H1 (cell line): ENCODE measurements around the gene PFKP. TPM values are rescaled to one million over a fixed set of nuclear protein-coding genes. Genes with fewer than 3 reads are reported as not detected.

ENCODE experiments used
- CTCF ChIA-PET: fragments of 300-600 bp; sonication (Branson Sonifier 250); formaldehyde crosslinking; loops from one replicate; lab custom pipeline; 2021; ENCODE audit not compliant: partially characterized antibody; lab: Charles Lee
- POLR2A ChIA-PET: fragments of 300-600 bp; sonication (Branson Sonifier 250); formaldehyde crosslinking; loops from one replicate; lab custom pipeline; 2021; ENCODE audit warnings: inconsistent platforms; ENCODE audit not compliant: partially characterized antibody; lab: Charles Lee
- DNase-seq, 2 experiments: peaks; one replicate each; pipeline versions ENCODE4 v3.0.0 to v3.0.0-alpha.2; 2010 to 2022; ENCODE audit warnings: low spot score in 2 of 2, low read depth in 1 of 2, mixed read lengths in 1 of 2
- FAIRE-seq: peaks from 2 replicates; lab custom pipeline; 2011; peaks lifted over from hg19 to GRCh38; lab: Jason Lieb, UNC
- H2AFZ ChIP-seq: 2 replicates; pipeline ENCODE4 v1.8.1; 2012; ENCODE audit warnings: low read length, inconsistent platforms
- H2AK5ac ChIP-seq: 2 replicates; pipeline ENCODE4 v1.6.1; 2013; ENCODE audit warnings: low read depth, low read length
- H2BK120ac ChIP-seq: replicated peaks from 2 replicates; pipeline ENCODE3; 2013; ENCODE audit warnings: low read depth, low read length, inconsistent platforms
- H2BK12ac ChIP-seq: 2 replicates; pipeline ENCODE4 v1.6.1; 2013; ENCODE audit warnings: low read depth, low read length
- H2BK15ac ChIP-seq: 2 replicates; pipeline ENCODE4 v1.6.1; 2013; ENCODE audit warnings: low read length
- H2BK20ac ChIP-seq: 2 replicates; pipeline ENCODE4 v1.6.1; 2013; ENCODE audit warnings: low read length
- H2BK5ac ChIP-seq: 2 replicates; pipeline ENCODE4 v1.6.1; 2013; ENCODE audit warnings: low read depth, low read length
- H3K14ac ChIP-seq: 2 replicates; pipeline ENCODE4 v1.6.1; 2013; ENCODE audit warnings: inconsistent platforms; ENCODE audit not compliant: insufficient read length
- H3K18ac ChIP-seq: 2 replicates; pipeline ENCODE4 v1.6.1; 2013; ENCODE audit warnings: low read length; ENCODE audit errors: extremely low read depth
- H3K23ac ChIP-seq: 2 replicates; pipeline ENCODE4 v1.6.1; 2013; ENCODE audit warnings: inconsistent platforms; ENCODE audit not compliant: insufficient read length
- H3K23me2 ChIP-seq: 2 replicates; pipeline ENCODE4 v1.6.1; 2013; ENCODE audit warnings: low read depth, low read length
- H3K27ac ChIP-seq: 2 replicates; pipeline ENCODE4 v1.6.1; 2011; ENCODE audit warnings: low read depth, low read length, inconsistent platforms
- H3K27me3 ChIP-seq, 4 experiments: replicated peaks in 1 of 4; 1 replicate in 1 of 4; 2 replicates in 3 of 4; pipeline versions ENCODE4 v1.6.1 to v1.8.1; 2011 to 2013; ENCODE audit warnings: low read length in 3 of 4, mild to moderate bottlenecking in 3 of 4, inconsistent platforms in 2 of 4, mixed read lengths in 2 of 4, moderate library complexity in 1 of 4; ENCODE audit not compliant: control insufficient read depth in 3 of 4, insufficient read depth in 3 of 4; ENCODE audit errors: extremely low read depth in 1 of 4
- H3K36me3 ChIP-seq, 4 experiments: 2 replicates each; pipeline versions ENCODE4 v1.6.1 to v1.8.1; 2011 to 2013; ENCODE audit warnings: mild to moderate bottlenecking in 4 of 4, low read length in 3 of 4, moderate library complexity in 2 of 4, control low read depth in 1 of 4, inconsistent platforms in 1 of 4; ENCODE audit not compliant: insufficient read depth in 4 of 4, control insufficient read depth in 2 of 4
- H3K4ac ChIP-seq: replicated peaks from 2 replicates; pipeline ENCODE3; 2013; ENCODE audit warnings: low read length, low read depth, mixed read lengths, inconsistent platforms; ENCODE audit not compliant: insufficient read length
- H3K4me1 ChIP-seq, 4 experiments: replicated peaks in 1 of 4; 1 replicate in 1 of 4; 2 replicates in 3 of 4; pipeline versions ENCODE4 v1.6.1 to v1.8.1; 2011 to 2013; ENCODE audit warnings: low read length in 3 of 4, inconsistent platforms in 2 of 4, mixed read lengths in 1 of 4; ENCODE audit not compliant: insufficient read depth in 4 of 4, control insufficient read depth in 3 of 4
- H3K4me2 ChIP-seq, 2 experiments: 2 replicates each; pipeline versions ENCODE4 v1.6.1 to v1.8.1; 2011 to 2013; ENCODE audit warnings: low read depth in 2 of 2, low read length in 2 of 2, control low read depth in 1 of 2, inconsistent platforms in 1 of 2, mild to moderate bottlenecking in 1 of 2; ENCODE audit not compliant: insufficient read depth in 1 of 2
- H3K4me3 ChIP-seq, 4 experiments: fragments of 200-600, 300-600 bp in 1 of 4; sonication (generic), shearing (Covaris generic), sonication (Bioruptor Twin) in 1 of 4; 2 replicates each; pipeline versions ENCODE4 v1.5.1 to v1.8.1; 2011 to 2016; ENCODE audit warnings: low read length in 4 of 4, low read depth in 3 of 4, control low read depth in 2 of 4, inconsistent platforms in 2 of 4, mild to moderate bottlenecking in 2 of 4, mixed read lengths in 1 of 4, moderate library complexity in 1 of 4; ENCODE audit not compliant: insufficient read depth in 2 of 4; ENCODE audit errors: extremely low read depth in 1 of 4
- H3K56ac ChIP-seq: replicated peaks from 2 replicates; pipeline ENCODE3; 2013; ENCODE audit warnings: low read depth, mild to moderate bottlenecking, mixed read lengths, low read length, inconsistent platforms; ENCODE audit not compliant: insufficient read length
- H3K79me1 ChIP-seq: 2 replicates; pipeline ENCODE4 v1.6.1; 2013; ENCODE audit warnings: low read depth, low read length, control low read depth
- H3K79me2 ChIP-seq, 2 experiments: 2 replicates each; pipeline versions ENCODE4 v1.6.1 to v1.8.1; 2012 to 2013; ENCODE audit warnings: low read length in 2 of 2, mild to moderate bottlenecking in 2 of 2, inconsistent platforms in 1 of 2; ENCODE audit not compliant: insufficient read depth in 2 of 2, control insufficient read depth in 1 of 2
- H3K9ac ChIP-seq, 4 experiments: replicated peaks in 1 of 4; 1 replicate in 1 of 4; 2 replicates in 3 of 4; pipeline versions ENCODE4 v1.6.1 to v1.8.1; 2011 to 2013; ENCODE audit warnings: low read depth in 3 of 4, low read length in 3 of 4, control low read depth in 2 of 4, mild to moderate bottlenecking in 2 of 4, moderate library complexity in 2 of 4, inconsistent platforms in 1 of 4; ENCODE audit errors: extremely low read depth in 1 of 4
- H3K9me3 ChIP-seq, 2 experiments: 2 replicates each; pipeline versions ENCODE4 v1.6.1 to v1.8.1; 2012 to 2013; ENCODE audit warnings: mild to moderate bottlenecking in 2 of 2, moderate library complexity in 2 of 2, control low read depth in 1 of 2, inconsistent platforms in 1 of 2, low read depth in 1 of 2, low read length in 1 of 2, mixed read lengths in 1 of 2; ENCODE audit not compliant: insufficient read depth in 2 of 2
- H4K20me1 ChIP-seq, 2 experiments: replicated peaks in 1 of 2; 2 replicates each; pipeline versions ENCODE3 to v1.8.1; 2011 to 2013; ENCODE audit warnings: inconsistent platforms in 2 of 2, low read length in 2 of 2, mild to moderate bottlenecking in 1 of 2; ENCODE audit not compliant: insufficient read depth in 2 of 2, control insufficient read depth in 1 of 2
- H4K5ac ChIP-seq: 2 replicates; pipeline ENCODE4 v1.6.1; 2013; ENCODE audit warnings: low read length, low read depth, mixed read lengths, inconsistent platforms; ENCODE audit not compliant: insufficient read length
- H4K8ac ChIP-seq: 2 replicates; pipeline ENCODE4 v1.8.0; 2013; ENCODE audit warnings: mild to moderate bottlenecking, moderate library complexity, low read length, inconsistent platforms; ENCODE audit not compliant: insufficient read depth; ENCODE audit errors: extremely low read depth
- H4K91ac ChIP-seq: replicated peaks from 2 replicates; pipeline ENCODE3; 2013; ENCODE audit warnings: low read length, mixed read lengths, inconsistent platforms; ENCODE audit not compliant: insufficient read length
- ATF3 ChIP-seq: IDR thresholded peaks from 2 replicates; pipeline ENCODE4 v1.6.1; 2011; ENCODE audit warnings: low read depth, mild to moderate bottlenecking, low read length; ENCODE audit not compliant: insufficient read depth
- BACH1 ChIP-seq: IDR thresholded peaks from 2 replicates; pipeline ENCODE4 v1.6.1; 2012; ENCODE audit warnings: low read length, improper control_type of control experiment
- BCL11A ChIP-seq, 2 experiments: IDR thresholded peaks; one replicate each; pipeline ENCODE4 v1.6.1; 2011; ENCODE audit warnings: low read depth in 2 of 2, low read length in 2 of 2, mild to moderate bottlenecking in 2 of 2
- HDAC6 ChIP-seq: IDR thresholded peaks from one replicate; pipeline ENCODE4 v1.7.1; 2012; ENCODE audit warnings: low read depth, mild to moderate bottlenecking, inconsistent platforms, low read length, moderate library complexity
- JUND ChIP-seq: IDR thresholded peaks from 2 replicates; pipeline ENCODE4 v1.6.1; 2011; ENCODE audit warnings: mild to moderate bottlenecking, improper control_type of control experiment, low read length
- KDM4A ChIP-seq: IDR thresholded peaks from one replicate; pipeline ENCODE4 v1.7.1; 2012; ENCODE audit warnings: low read depth, mild to moderate bottlenecking, moderate library complexity, low read length, inconsistent platforms; ENCODE audit not compliant: severe bottlenecking
- NRF1 ChIP-seq: IDR thresholded peaks from 2 replicates; pipeline ENCODE4 v1.6.1; 2011; ENCODE audit warnings: mild to moderate bottlenecking, low read depth, low read length, improper control_type of control experiment
- SP4 ChIP-seq: IDR thresholded peaks from 2 replicates; pipeline ENCODE4 v1.6.1; 2012; ENCODE audit warnings: low read length, inconsistent platforms
- TEAD4 ChIP-seq: IDR thresholded peaks from 2 replicates; pipeline ENCODE4 v1.6.1; 2012; ENCODE audit warnings: low read depth, low read length, inconsistent platforms, mixed read lengths
- YY1 ChIP-seq: IDR thresholded peaks from 2 replicates; pipeline ENCODE4 v1.6.1; 2011; ENCODE audit warnings: low read depth, mild to moderate bottlenecking, low read length
- WGBS, 2 experiments: shearing (Covaris generic) in 1 of 2; methylation state at CpG; one replicate each; pipeline versions ENCODE4 v1.1.6 to v1.1.7; 2013 to 2015; ENCODE audit warnings: low lambda C conversion rate in 2 of 2, mixed read lengths in 2 of 2, inconsistent platforms in 1 of 2, low coverage in 1 of 2, missing lambda C conversion rate in 1 of 2; ENCODE audit not compliant: insufficient replicate concordance in 2 of 2, insufficient coverage in 1 of 2, insufficient read length in 1 of 2; ENCODE audit errors: extremely low coverage in 1 of 2, missing lambda C conversion rate in 1 of 2; 5-methylcytosine and 5-hydroxymethylcytosine counted together
- polyA plus RNA-seq, 7 experiments: library from polyadenylated mRNA; depleted of rRNA in 3 of 7; stranded (reverse) in 5 of 7; unstranded in 2 of 7; fragments of >200 nt in 5 of 7; fragments of 200-250 nt in 2 of 7; gene quantifications; 1 replicate in 5 of 7; 2 replicates in 1 of 7; 4 replicates in 1 of 7; pipeline versions ENCODE4 v1.2.1 to v1.2.3, GENCODE V29; 2011 to 2013; ENCODE audit warnings: missing spikeins in 2 of 7, mixed read lengths in 2 of 7
- total RNA-seq: library from RNA; stranded (reverse); fragmentation: NEBNext Ultra II Directional; extraction: Animal tissue kit (Norgen Biotek cat#: 25700); gene quantifications from 2 replicates; pipeline ENCODE4 v1.2.1, GENCODE V29; 2021
- TF ChIP-seq, protein P1 (sequence below): IDR thresholded peaks from 2 replicates; pipeline ENCODE4 v1.6.1; 2012; ENCODE audit warnings: low read length, inconsistent platforms
- TF ChIP-seq, protein P2 (sequence below): IDR thresholded peaks from 2 replicates; pipeline ENCODE4 v1.6.1; 2012; ENCODE audit warnings: inconsistent platforms

Gene PFKP
- total and polyA plus RNA-seq, 2 of the 8 experiments (the other 6 are each of a cell fraction or from before 2014, with no cell fraction given) = 51.2 to 128 TPM

- H3K4ac ChIP-seq = no peak overlapping the region
- H3K4me2 ChIP-seq = no peak overlapping the region
- FAIRE-seq (no peak), DNase-seq (no peak)
- H2BK20ac ChIP-seq = no peak overlapping the region
- peaks cover 0 to 76% of the 10 kb centered on the region in 2 experiments; a peak in 3 of 4 replicates for H3K79me2 ChIP-seq
- peaks cover 3 to 33% (median 9%) of the 10 kb centered on the region in 4 experiments for H3K36me3 ChIP-seq
- peaks cover 11 to 14% of the 10 kb centered on the region in 2 experiments for H4K20me1 ChIP-seq
- no peak overlapping the region for H2AK5ac ChIP-seq
- no peak overlapping the region for H2BK15ac ChIP-seq
- H3K23ac ChIP-seq = no peak overlapping the region
- no peak overlapping the region for H3K18ac ChIP-seq
- H4K5ac ChIP-seq = no peak overlapping the region
- H3K79me1 ChIP-seq = peaks cover 12% of the 10 kb centered on the region
- H3K56ac ChIP-seq = no peak overlapping the region
- H2AFZ ChIP-seq = no peak overlapping the region
- H4K91ac ChIP-seq = no peak overlapping the region
- H3K27me3 ChIP-seq = no peaks in the 10 kb centered on the region
- H2BK120ac ChIP-seq = no peak overlapping the region
- no peak overlapping the region for H3K9ac ChIP-seq
- TF ChIP-seq NRF1 (no peak), HDAC6 (no peak), JUND (no peak), BCL11A (IDR thresholded peaks at IDR 0.05; ENCODE audit: low read depth in 2 of 2, low read length in 2 of 2) (no peak), YY1 (no peak), SP4 (no peak), KDM4A (no peak), ATF3 (no peak), BACH1 (no peak), TEAD4 (no peak)
- TF ChIP-seq, protein P1, sequence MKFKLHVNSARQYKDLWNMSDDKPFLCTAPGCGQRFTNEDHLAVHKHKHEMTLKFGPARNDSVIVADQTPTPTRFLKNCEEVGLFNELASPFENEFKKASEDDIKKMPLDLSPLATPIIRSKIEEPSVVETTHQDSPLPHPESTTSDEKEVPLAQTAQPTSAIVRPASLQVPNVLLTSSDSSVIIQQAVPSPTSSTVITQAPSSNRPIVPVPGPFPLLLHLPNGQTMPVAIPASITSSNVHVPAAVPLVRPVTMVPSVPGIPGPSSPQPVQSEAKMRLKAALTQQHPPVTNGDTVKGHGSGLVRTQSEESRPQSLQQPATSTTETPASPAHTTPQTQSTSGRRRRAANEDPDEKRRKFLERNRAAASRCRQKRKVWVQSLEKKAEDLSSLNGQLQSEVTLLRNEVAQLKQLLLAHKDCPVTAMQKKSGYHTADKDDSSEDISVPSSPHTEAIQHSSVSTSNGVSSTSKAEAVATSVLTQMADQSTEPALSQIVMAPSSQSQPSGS = no peak
- TF ChIP-seq, protein P2, sequence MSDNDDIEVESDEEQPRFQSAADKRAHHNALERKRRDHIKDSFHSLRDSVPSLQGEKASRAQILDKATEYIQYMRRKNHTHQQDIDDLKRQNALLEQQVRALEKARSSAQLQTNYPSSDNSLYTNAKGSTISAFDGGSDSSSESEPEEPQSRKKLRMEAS = no peak
- no peak overlapping the region for H2BK5ac ChIP-seq
- no peak overlapping the region for H4K8ac ChIP-seq
- WGBS, 2 experiments = 85% methylated on average over 16 of the region's 16 CpGs; no CpG with 5 or more reads in 1 of the 2 experiments
- H3K4me1 ChIP-seq = peaks cover 0 to 3% (median under 1%) of the 10 kb centered on the region in 4 experiments; a peak in 5 of 7 replicates
- no peak overlapping the region for H2BK12ac ChIP-seq
- ChIA-PET POLR2A (interaction anchor here (1.6 kb wide), 1 partner anchor 19 kb away, joined by 4 read pairs; no protein-coding TSS in a partner anchor), CTCF (interaction anchor here (0.7 to 2.1 kb wide), 3 partner anchors 98 to 1686 kb away, joined by 3 to 4 read pairs (median 3); no protein-coding TSS in a partner anchor)
- H3K9me3 ChIP-seq = no peaks in the 10 kb centered on the region
- H3K4me3 ChIP-seq = no peak overlapping the region
- H3K27ac ChIP-seq = no peak overlapping the region
- H3K14ac ChIP-seq = no peak overlapping the region
- peaks cover 4% of the 10 kb centered on the region; the same call in 1 of the 2 replicates for H3K23me2 ChIP-seq
Measured at GRCh38 chr10:3096149-3096548, 28.8 kb downstream of the PFKP start.
